Mesothelial cell of epicardium (in vitro differentiated cells): ENCODE data around the gene ITGB1BP1. TPM values are rescaled to one million over a fixed set of nuclear protein-coding genes. Genes with fewer than 3 reads are reported as not detected.

Experiments used
- DNase-seq, 2 experiments: peaks; one replicate each; pipeline ENCODE4 v3.0.0; 2021; ENCODE audit warnings: low spot score in 2 of 2; ENCODE audit not compliant: unreplicated experiment in 2 of 2
- H3K27ac Mint-ChIP-seq: 2 replicates; pipeline ENCODE4 v1.8.0; 2021; ENCODE audit warnings: mixed read lengths
- H3K27me3 Mint-ChIP-seq: 2 replicates; pipeline ENCODE4 v1.8.0; 2021; ENCODE audit warnings: low read depth, mixed read lengths
- H3K36me3 Mint-ChIP-seq: 2 replicates; pipeline ENCODE4 v1.8.0; 2021; ENCODE audit warnings: mixed read lengths
- H3K4me1 Mint-ChIP-seq: 2 replicates; pipeline ENCODE4 v1.8.0; 2021; ENCODE audit warnings: mixed read lengths
- H3K4me3 Mint-ChIP-seq: 2 replicates; pipeline ENCODE4 v1.8.0; 2021; ENCODE audit warnings: mild to moderate bottlenecking, moderate library complexity, mixed read lengths
- H3K9me3 Mint-ChIP-seq: 2 replicates; pipeline ENCODE4 v1.8.0; 2021; ENCODE audit warnings: mixed read lengths
- CTCF ChIP-seq: fragments of 200-600 bp; sonication (generic); IDR thresholded peaks from one replicate; pipeline ENCODE4 v1.5.0; 2021; ENCODE audit warnings: antibody characterized with exemption; ENCODE audit not compliant: unreplicated experiment
- total RNA-seq: library from RNA; stranded (reverse); gene quantifications from 3 replicates; pipeline ENCODE4 v1.2.1, GENCODE V29; 2021

The ITGB1BP1 gene
- total RNA-seq, 1 donor from 2014 or later = 38.0 TPM

DNA sequence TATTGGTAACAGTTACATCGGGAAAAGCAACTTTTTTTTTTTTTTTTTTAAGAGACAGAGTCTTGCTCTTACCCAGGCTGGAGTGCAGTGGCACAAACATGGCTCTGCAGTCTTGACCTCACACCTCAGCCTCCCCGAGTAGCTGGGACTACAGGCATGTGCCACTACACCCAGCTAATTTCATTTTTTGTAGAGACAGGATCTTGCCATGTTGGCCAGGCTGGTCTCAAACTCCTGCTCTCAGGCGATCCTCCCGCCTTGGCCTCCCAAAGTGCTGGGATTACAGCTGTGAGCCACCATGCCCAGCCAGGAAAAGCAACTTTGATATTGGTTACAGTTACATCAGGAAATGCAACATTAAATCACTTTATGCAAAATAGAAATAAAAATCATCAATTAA lies 4.6 kb downstream of the ITGB1BP1 start:
- Mint-ChIP-seq H3K36me3 (peaks cover 11% of the 10 kb centered on the region), H3K27me3 (no peaks in the 10 kb centered on the region), H3K4me3 (no peak overlapping the region), H3K9me3 (no peaks in the 10 kb centered on the region), H3K4me1 (peaks cover 20% of the 10 kb centered on the region), H3K27ac (no peak overlapping the region)
- DNase-seq = no peak
- TF ChIP-seq CTCF = no peak

DNA sequence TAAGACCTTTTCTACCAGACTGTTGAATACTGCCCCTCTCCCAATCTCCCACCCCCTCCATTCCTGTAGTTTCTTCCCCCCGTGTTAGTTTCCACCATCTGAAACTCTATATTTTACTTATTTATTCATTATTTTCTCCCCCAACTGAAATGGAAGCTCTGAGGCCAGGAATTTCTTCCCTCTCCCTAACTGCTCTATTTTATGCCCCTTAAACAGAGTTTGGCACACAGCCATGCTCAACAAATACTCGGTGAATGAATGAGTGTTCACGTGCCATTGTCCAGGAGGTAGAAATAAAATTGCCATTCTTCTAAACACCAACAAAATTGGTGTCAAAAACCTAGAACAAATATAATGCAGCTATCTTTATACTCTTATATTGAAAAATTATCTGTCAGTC lies 5.6 kb downstream of the ITGB1BP1 start:
- TF ChIP-seq CTCF = no peak
- H3K9me3 Mint-ChIP-seq = no peaks in the 10 kb centered on the region
- no peak overlapping the region for H3K27ac Mint-ChIP-seq
- DNase-seq = no peak
- H3K4me3 Mint-ChIP-seq = no peak overlapping the region
- H3K27me3 Mint-ChIP-seq = no peaks in the 10 kb centered on the region
- peaks cover 14% of the 10 kb centered on the region for H3K36me3 Mint-ChIP-seq
- H3K4me1 Mint-ChIP-seq = peaks cover 20% of the 10 kb centered on the region

- H3K27ac Mint-ChIP-seq = no peak overlapping the region
- DNase-seq = no peak
Measured at GRCh38 chr2:9416962-9417316, 6.4 kb downstream of the ITGB1BP1 start.

DNA sequence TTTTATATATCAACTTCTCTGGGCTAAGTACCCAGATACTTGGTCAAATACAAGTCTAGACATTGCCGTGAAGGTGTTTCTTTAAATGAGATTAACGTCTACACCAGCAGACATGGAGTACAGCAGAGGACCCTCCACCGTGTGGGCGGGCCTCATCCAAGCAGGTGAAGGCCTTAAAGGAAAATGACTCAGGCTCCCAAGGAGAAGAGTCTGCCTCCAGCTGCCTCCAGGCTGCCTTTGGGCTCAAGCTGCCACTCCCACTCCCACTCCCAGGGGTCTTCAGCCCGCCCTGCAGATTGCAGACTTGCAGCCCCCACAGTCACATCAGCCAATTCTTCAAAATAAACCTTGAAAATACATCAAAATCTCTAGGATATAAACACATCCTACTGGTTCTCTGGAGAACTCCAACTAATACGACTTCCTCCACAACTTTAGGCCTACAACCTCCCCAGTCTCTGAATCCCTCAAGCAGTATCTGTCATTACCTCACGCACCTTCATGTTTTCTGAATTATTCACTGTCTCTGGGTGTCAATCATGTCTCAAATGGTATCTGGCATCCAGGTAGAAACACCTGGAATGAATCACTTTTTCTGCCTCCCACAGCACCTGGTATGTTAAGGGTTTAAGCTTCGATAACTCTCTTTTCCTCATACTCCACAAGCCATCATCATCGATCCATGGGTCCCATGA lies 6.9 kb downstream of the ITGB1BP1 start:
- TF ChIP-seq CTCF = no peak
- Mint-ChIP-seq H3K4me3 (no peak overlapping the region), H3K27me3 (no peaks in the 10 kb centered on the region), H3K36me3 (peaks cover 21% of the 10 kb centered on the region), H3K9me3 (no peaks in the 10 kb centered on the region), H3K27ac (no peak overlapping the region), H3K4me1 (peaks cover 9% of the 10 kb centered on the region)
- no peak for DNase-seq

More at GRCh38 chr2:9416962-9417316, 6.4 kb downstream of the ITGB1BP1 start:
- TF ChIP-seq CTCF = no peak
- no peak overlapping the region for H3K4me3 Mint-ChIP-seq
- H3K4me1 Mint-ChIP-seq = peaks cover 13% of the 10 kb centered on the region
- peaks cover 20% of the 10 kb centered on the region for H3K36me3 Mint-ChIP-seq
- H3K27me3 Mint-ChIP-seq = no peaks in the 10 kb centered on the region
- no peaks in the 10 kb centered on the region for H3K9me3 Mint-ChIP-seq

- DNase-seq = no peak
- no peak overlapping the region for H3K27ac Mint-ChIP-seq
- peaks cover 9% of the 10 kb centered on the region for H3K4me1 Mint-ChIP-seq
- no peaks in the 10 kb centered on the region for H3K9me3 Mint-ChIP-seq
- peaks cover 24% of the 10 kb centered on the region for H3K36me3 Mint-ChIP-seq
- no peak overlapping the region for H3K4me3 Mint-ChIP-seq
- no peak for TF ChIP-seq CTCF
- H3K27me3 Mint-ChIP-seq = no peaks in the 10 kb centered on the region
Measured at GRCh38 chr2:9415516-9416169, 7.7 kb downstream of the ITGB1BP1 start.
